Ovary (tissue), 3 donors: ENCODE data around the gene AGO4.

Experiments
- EP300 ChIP-seq: sonication (generic); formaldehyde crosslinking; IDR thresholded peaks from one replicate; pipeline ENCODE4 v1.6.1; 2017; ENCODE audit warnings: antibody characterized with exemption
- POLR2A ChIP-seq: fragments of 450-650 bp; IDR thresholded peaks from one replicate; pipeline ENCODE4 v1.6.1; 2017; ENCODE audit warnings: antibody characterized with exemption, mild to moderate bottlenecking, moderate library complexity
- TF ChIP-seq, protein P1 (sequence below), 3 donors: fragments of 450-650 bp in 2 of 3; fragments of 200-600 bp in 1 of 3; IDR thresholded peaks; one replicate each; pipeline versions ENCODE4 v1.5.1 to v1.8.0; 2016 to 2022; ENCODE audit warnings: antibody characterized with exemption in 3 of 3, mild to moderate bottlenecking in 1 of 3
- donor health status: DM: no; HTN: no; CAD: no.

DNA sequence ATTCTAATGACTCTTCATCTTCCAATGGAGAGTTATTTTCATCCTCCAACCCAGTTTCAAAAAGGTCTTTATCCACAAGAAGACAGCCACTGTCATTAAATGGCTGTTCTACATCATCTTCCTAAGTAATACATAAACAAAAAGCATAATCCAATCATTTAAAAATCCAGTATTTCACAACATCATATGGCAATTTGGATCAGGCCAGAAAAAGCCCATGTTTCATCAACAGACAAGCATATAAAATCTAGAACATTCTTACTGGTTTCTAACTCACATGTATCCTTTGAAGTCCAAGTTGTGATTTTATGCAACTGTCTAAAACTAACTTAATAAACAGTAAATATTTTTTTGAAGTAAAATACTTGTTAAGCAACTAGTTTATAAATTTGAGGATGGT lies 44.6 kb upstream of the AGO4 start:
- TF ChIP-seq, protein P1, sequence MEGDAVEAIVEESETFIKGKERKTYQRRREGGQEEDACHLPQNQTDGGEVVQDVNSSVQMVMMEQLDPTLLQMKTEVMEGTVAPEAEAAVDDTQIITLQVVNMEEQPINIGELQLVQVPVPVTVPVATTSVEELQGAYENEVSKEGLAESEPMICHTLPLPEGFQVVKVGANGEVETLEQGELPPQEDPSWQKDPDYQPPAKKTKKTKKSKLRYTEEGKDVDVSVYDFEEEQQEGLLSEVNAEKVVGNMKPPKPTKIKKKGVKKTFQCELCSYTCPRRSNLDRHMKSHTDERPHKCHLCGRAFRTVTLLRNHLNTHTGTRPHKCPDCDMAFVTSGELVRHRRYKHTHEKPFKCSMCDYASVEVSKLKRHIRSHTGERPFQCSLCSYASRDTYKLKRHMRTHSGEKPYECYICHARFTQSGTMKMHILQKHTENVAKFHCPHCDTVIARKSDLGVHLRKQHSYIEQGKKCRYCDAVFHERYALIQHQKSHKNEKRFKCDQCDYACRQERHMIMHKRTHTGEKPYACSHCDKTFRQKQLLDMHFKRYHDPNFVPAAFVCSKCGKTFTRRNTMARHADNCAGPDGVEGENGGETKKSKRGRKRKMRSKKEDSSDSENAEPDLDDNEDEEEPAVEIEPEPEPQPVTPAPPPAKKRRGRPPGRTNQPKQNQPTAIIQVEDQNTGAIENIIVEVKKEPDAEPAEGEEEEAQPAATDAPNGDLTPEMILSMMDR (IDR thresholded peaks at IDR 0.05) = no peak
- TF ChIP-seq POLR2A = no peak
- no peak for TF ChIP-seq EP300
